Muscle layer of colon (tissue), 2 donors: ENCODE results near the gene KLHL9.

Experiments used
- H3K27ac ChIP-seq: one replicate; pipeline ENCODE4 v1.7.0; 2013; ENCODE audit warnings: low read depth, mild to moderate bottlenecking, low read length, moderate library complexity
- H3K27me3 ChIP-seq, 2 donors: one replicate each; pipeline ENCODE4 v1.7.0; 2013; ENCODE audit warnings: low read length in 2 of 2, mild to moderate bottlenecking in 2 of 2; ENCODE audit not compliant: insufficient read depth in 2 of 2, control insufficient read depth in 1 of 2
- H3K36me3 ChIP-seq: one replicate; pipeline ENCODE4 v1.7.0; 2013; ENCODE audit warnings: mild to moderate bottlenecking, low read length; ENCODE audit not compliant: insufficient read depth
- H3K4me1 ChIP-seq: one replicate; pipeline ENCODE4 v1.7.0; 2013; ENCODE audit warnings: mild to moderate bottlenecking, low read length; ENCODE audit not compliant: insufficient read depth
- H3K4me3 ChIP-seq, 2 donors: one replicate each; pipeline ENCODE4 v1.7.0; 2013; ENCODE audit warnings: low read length in 2 of 2, low read depth in 1 of 2, mild to moderate bottlenecking in 1 of 2, moderate library complexity in 1 of 2
- H3K9ac ChIP-seq: one replicate; pipeline ENCODE4 v1.7.0; 2013; ENCODE audit warnings: low read length
- H3K9me3 ChIP-seq: one replicate; pipeline ENCODE4 v1.7.0; 2013; ENCODE audit warnings: mild to moderate bottlenecking, low read length
- donor health status: abdominal sarcoma.
- donor health status: Adenocarcinoma of cecum.

The KLHL9 gene

DNA sequence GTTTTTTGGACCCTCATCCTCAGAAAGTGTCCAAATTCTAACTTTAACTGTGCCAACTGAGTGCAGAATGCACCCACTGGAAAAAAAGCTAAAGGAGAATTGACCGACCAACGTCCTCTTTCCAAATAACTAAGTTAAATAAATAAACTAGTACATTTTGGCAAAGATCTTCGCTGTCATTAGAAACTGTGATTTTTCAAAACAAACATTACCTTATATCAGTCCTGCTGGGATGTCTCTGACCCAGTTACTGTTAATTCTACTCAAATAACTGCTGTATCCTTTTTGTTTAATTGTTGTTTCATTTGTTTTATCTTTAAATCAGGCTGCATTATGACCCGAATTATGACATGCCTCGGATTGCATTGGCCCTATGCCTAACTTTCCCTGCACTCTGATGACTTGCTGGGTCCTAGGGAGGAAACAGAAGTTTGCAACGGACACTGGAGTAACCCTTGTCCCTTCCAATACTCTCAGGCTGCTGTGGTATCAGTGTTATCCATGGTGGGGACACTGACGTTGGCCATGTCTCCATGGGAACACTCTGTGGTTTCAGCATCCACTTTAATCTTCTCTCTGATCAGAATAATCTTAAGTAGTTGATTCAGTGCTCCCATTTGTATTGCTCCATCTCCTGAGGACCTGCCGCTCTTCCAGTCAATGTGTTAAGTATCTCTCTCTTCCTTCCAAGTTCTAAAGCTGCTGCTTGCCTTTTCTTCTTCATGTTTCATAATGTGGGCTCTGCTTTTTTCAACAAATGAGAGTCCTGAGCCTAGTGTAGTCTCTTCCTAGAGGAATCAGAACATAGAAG, 19.0 kb downstream of the KLHL9 start:
- H3K27me3 ChIP-seq: no peaks in the 10 kb centered on the region
- H3K9ac ChIP-seq: no peak overlapping the region
- no peak overlapping the region for H3K4me3 ChIP-seq
- H3K36me3 ChIP-seq: no peaks in the 10 kb centered on the region
- H3K4me1 ChIP-seq: peaks cover 5% of the 10 kb centered on the region
- H3K9me3 ChIP-seq: no peaks in the 10 kb centered on the region
- no peak overlapping the region for H3K27ac ChIP-seq

DNA sequence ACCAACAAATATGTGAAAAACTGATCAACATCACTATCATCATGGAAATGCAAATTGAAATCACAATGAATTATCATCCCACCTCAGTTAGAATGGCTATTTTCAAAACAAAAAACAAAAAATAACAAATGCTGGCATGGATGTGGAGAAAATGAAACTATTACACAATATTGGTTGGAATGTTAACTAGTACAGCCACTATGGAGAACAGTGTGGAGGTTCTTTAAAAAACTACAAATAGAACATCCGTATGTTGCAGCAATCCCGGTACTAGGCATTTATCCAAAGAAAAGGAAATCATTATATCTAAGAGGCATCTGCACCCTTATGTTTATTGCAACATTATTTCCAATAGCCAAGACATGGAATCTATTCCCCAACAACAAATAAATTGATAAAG, 21.1 kb downstream of the KLHL9 start:
- H3K9me3 ChIP-seq: no peaks in the 10 kb centered on the region
- H3K9ac ChIP-seq: no peak overlapping the region
- H3K27ac ChIP-seq: no peak overlapping the region
- H3K4me3 ChIP-seq: no peak overlapping the region
- H3K27me3 ChIP-seq: no peaks in the 10 kb centered on the region
- no peaks in the 10 kb centered on the region for H3K36me3 ChIP-seq
- peaks cover 5% of the 10 kb centered on the region for H3K4me1 ChIP-seq

DNA sequence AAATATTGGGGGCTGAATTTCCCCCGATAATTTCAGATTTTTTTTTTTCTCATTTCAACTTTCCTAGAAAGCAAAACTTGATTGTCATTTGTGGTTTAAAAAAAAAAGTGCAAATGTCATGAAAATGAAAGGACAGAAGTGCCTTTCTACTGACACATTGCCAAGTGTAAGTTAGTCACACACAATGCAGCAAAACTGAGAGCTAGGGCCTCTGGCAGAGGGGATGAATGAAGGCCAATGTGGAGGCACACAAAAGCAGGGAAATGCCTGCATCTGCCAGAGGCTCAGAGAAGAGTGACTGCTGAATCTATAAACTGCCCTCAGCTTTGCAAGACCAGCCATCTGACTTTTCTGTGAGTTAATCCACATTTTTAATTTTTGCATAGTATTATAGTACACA, 23.3 kb downstream of the KLHL9 start:
- Histone ChIP-seq H3K27ac (no peak overlapping the region), H3K9me3 (no peaks in the 10 kb centered on the region), H3K4me1 (peaks cover 5% of the 10 kb centered on the region), H3K4me3 (no peak overlapping the region), H3K9ac (no peak overlapping the region), H3K27me3 (no peaks in the 10 kb centered on the region), H3K36me3 (no peaks in the 10 kb centered on the region)

DNA sequence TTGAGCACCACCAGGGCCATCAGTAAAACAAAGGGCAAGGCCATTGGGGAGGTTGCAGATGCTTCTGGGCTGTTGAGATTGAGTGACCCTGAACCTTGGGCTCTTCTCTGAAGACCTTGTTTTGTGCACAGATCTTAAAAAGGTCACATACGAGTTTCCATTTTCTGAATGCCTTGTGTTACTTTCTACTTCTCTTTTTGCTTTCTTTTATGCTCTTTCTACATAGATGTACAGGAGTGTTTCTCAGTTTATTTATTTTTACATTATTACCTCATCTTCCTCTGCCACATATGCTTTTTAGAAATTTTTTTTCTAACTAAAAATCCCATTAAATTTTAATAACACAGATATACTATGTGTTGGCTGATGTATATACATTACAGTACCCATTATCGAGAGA, 30.0 kb downstream of the KLHL9 start, which contains the start of gene IFNA5:
TSS of gene IFNA5 (minus strand) at position 101 of the 400 bp plus-strand sequence. CDS start at position 44, 57 bp downstream.
- no peaks in the 10 kb centered on the region for H3K9me3 ChIP-seq
- H3K4me1 ChIP-seq: no peaks in the 10 kb centered on the region
- H3K27me3 ChIP-seq: no peaks in the 10 kb centered on the region
- no peak within 1 kb of the TSS for H3K4me3 ChIP-seq
- H3K36me3 ChIP-seq: no peaks in the 10 kb centered on the region
- no peak within 1 kb of the TSS for H3K9ac ChIP-seq
- H3K27ac ChIP-seq: no peak within 1 kb of the TSS

DNA sequence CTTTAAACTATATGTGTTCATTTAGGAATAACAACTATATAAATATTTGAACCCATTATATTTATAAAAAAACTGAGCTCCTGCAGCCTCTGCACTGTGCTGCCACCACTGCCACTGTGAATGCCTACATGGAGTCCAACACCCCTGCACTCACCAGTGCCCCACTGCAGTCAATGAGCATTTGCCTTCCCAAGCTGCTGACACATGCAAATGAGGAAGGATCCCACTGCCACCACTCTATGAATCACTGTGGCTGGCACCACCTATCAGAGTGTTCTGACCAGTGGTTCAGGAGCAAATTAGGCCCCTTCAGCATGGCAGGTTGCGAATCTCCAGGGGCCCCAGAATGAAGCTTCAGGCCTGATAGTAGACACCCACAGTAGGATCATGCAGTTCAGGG, 39.2 kb downstream of the KLHL9 start:
- H3K27ac ChIP-seq: no peak overlapping the region

DNA sequence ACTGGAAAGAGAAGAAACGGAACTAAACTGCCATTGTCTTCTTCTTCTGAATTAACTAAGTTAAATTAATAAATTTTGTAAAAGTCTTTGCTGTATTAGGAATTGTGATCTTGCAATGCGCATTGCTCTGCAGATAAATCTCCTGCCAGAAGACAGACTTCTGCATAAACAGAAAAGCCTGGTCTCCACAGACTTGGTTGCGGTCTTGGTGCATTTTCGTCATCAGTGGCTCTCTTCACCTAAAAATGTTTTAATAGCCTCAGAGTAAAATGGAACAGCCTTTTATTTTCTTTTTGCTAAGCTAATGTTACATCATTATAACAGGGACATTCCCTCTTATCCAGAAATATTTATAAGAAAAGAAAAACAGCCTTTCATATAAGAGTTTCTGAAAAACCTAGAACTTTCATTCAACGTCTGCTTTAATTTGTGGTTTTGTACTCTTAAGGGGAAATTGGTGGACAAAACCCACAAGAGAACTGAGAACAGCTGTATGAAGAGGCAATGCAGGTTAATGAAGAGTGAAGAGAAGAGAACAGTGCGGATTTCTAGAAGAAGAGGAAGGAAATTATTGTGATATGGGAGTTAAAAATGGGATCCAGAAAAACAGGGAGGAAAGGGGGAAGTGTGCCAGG, 40.2 kb downstream of the KLHL9 start:
- Histone ChIP-seq H3K4me3 (no peak overlapping the region), H3K27ac (no peak overlapping the region), H3K4me1 (no peaks in the 10 kb centered on the region), H3K9me3 (no peaks in the 10 kb centered on the region), H3K9ac (no peak overlapping the region), H3K36me3 (no peaks in the 10 kb centered on the region), H3K27me3 (no peaks in the 10 kb centered on the region)

More for the DNA sequence above, 39.2 kb downstream of the KLHL9 start:
- Histone ChIP-seq H3K4me1 (no peaks in the 10 kb centered on the region), H3K9me3 (no peaks in the 10 kb centered on the region), H3K27me3 (no peaks in the 10 kb centered on the region), H3K9ac (no peak overlapping the region), H3K4me3 (no peak overlapping the region), H3K36me3 (no peaks in the 10 kb centered on the region)

DNA sequence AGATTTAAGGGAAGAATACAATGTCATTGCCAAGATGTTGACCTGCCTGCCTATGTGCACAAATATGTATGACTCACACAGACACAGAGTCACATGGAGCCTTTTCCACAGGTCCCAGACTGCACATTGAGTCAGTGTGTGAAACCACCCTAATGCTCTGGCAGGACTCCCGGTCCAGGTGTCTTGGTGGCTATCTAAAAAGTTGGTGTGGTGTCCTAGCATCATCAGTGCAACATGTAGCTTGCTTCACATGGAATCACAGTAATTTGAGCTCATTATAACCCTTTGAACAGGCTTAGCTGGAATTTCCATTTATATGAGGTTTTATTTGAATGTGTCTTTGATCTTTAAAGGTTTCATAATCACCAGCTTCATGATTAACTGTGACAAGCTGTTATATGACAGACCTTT, 40.8 kb downstream of the KLHL9 start:
- Histone ChIP-seq H3K4me3 (no peak overlapping the region), H3K9ac (no peak overlapping the region), H3K27me3 (no peaks in the 10 kb centered on the region), H3K4me1 (no peaks in the 10 kb centered on the region), H3K36me3 (no peaks in the 10 kb centered on the region), H3K27ac (no peak overlapping the region), H3K9me3 (no peaks in the 10 kb centered on the region)

DNA sequence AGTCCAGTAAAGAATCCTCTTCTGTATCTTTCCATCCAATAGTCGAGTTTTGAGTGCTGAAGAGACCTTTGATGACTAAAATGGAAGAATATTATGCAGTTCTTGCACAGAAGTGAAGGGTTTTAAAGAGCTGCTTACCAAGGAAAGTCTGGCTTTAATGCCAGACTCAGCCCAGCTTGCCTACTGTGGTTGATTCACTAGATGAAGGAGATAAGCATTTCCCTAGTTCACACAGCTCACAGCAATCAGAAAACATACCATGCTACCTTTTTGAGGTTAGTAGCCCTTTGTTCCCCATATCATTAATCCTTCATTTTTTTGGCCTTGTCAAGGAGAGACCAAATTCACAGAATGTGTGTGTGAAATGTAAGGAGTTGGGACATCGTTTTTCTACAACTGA, 45.4 kb downstream of the KLHL9 start:
- Histone ChIP-seq H3K27ac (no peak overlapping the region), H3K36me3 (no peaks in the 10 kb centered on the region), H3K4me1 (no peaks in the 10 kb centered on the region), H3K9ac (no peak overlapping the region), H3K9me3 (no peaks in the 10 kb centered on the region), H3K4me3 (no peak overlapping the region), H3K27me3 (no peaks in the 10 kb centered on the region)

DNA sequence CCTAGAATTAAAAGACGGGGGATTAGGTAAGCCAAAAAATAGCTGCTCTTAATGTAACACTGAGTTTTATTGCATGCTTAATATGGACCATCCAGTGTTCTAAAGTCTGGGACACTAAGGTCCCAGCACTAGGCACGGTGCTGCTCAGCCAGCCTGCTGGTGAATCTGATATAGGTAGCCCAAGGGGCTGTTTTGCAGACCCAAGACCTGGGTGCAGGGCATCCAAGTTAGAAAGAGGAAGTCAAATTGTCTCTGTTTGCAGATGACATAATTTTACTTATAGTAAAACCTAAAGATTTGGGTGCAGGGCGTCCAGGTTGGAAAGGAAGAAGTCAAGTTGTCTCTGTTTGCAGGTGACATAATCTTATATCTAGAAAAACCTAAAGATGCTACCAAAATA, 47.9 kb downstream of the KLHL9 start:
- Histone ChIP-seq H3K4me3 (no peak overlapping the region), H3K27ac (no peak overlapping the region), H3K9me3 (no peaks in the 10 kb centered on the region), H3K4me1 (no peaks in the 10 kb centered on the region), H3K9ac (no peak overlapping the region), H3K27me3 (no peaks in the 10 kb centered on the region), H3K36me3 (no peaks in the 10 kb centered on the region)

DNA sequence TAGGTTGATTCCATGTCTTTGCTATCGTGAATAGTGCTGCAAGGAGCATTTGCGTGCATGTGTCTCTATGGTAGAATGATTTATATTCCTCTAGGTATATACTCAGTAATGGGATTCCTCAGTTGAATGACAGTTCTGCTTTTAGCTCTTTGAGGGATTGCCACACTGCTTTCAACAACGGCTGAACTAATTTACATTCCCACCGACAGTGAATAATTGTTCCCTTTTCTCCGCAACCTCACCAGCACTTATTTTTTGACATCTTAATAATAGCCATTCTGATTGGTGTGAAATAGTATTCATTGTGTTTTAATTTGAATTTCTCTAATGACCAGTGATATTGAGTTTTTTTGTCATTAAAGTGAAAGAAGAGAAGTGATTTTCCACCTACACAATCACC, 48.5 kb downstream of the KLHL9 start:
- H3K4me3 ChIP-seq: no peak overlapping the region

DNA sequence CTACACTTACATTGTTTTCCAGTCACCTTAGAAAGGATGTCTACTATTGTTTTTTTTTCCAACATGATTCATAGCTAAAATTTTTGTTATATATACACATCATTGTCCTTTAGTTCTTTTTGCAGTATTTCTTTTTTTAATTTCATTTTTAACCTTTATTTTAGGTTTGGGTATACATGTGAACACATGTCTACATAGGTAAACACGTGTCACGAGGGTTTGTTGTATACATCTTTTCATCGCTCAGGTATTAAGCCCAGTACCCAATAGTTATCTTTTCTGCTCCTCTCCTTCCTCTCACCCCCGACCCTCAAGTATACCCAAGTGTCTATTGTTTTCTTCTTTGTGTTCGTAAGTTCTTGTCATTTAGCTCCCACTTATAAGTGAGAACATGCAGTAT, 49.1 kb downstream of the KLHL9 start:
- Histone ChIP-seq H3K9ac (no peak overlapping the region), H3K27me3 (no peaks in the 10 kb centered on the region), H3K9me3 (no peaks in the 10 kb centered on the region), H3K27ac (no peak overlapping the region), H3K36me3 (no peaks in the 10 kb centered on the region), H3K4me3 (no peak overlapping the region), H3K4me1 (no peaks in the 10 kb centered on the region)

More for the DNA sequence above, 48.5 kb downstream of the KLHL9 start:
- H3K27me3 ChIP-seq: no peaks in the 10 kb centered on the region
- no peak overlapping the region for H3K9ac ChIP-seq
- H3K4me1 ChIP-seq: no peaks in the 10 kb centered on the region
- H3K36me3 ChIP-seq: no peaks in the 10 kb centered on the region
- H3K9me3 ChIP-seq: no peaks in the 10 kb centered on the region
- H3K27ac ChIP-seq: no peak overlapping the region

DNA sequence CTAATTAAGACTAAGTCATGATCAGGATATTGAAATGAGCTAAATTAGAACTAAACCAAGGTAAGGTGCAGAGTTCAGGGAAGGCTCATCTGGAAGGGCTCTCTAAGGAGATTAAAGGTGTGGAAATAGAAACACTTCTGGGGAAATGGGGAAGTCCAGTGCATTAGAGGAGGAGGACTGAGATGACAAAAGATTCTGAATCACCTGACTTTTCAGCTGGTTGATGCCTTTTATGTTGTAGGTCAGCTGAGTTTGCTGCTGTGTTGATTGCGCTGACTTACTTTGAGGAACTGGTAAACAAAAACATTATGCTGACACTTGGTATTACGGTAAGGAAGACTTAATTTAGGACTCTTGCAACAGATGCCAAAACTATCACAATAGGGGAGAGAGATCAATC, 53.9 kb downstream of the KLHL9 start:
- Histone ChIP-seq H3K27me3 (no peaks in the 10 kb centered on the region), H3K36me3 (no peaks in the 10 kb centered on the region), H3K4me1 (no peaks in the 10 kb centered on the region), H3K9me3 (no peaks in the 10 kb centered on the region), H3K4me3 (no peak overlapping the region), H3K9ac (no peak overlapping the region), H3K27ac (no peak overlapping the region)
